ENCODE measurements around the gene SYCP2.

DNA sequence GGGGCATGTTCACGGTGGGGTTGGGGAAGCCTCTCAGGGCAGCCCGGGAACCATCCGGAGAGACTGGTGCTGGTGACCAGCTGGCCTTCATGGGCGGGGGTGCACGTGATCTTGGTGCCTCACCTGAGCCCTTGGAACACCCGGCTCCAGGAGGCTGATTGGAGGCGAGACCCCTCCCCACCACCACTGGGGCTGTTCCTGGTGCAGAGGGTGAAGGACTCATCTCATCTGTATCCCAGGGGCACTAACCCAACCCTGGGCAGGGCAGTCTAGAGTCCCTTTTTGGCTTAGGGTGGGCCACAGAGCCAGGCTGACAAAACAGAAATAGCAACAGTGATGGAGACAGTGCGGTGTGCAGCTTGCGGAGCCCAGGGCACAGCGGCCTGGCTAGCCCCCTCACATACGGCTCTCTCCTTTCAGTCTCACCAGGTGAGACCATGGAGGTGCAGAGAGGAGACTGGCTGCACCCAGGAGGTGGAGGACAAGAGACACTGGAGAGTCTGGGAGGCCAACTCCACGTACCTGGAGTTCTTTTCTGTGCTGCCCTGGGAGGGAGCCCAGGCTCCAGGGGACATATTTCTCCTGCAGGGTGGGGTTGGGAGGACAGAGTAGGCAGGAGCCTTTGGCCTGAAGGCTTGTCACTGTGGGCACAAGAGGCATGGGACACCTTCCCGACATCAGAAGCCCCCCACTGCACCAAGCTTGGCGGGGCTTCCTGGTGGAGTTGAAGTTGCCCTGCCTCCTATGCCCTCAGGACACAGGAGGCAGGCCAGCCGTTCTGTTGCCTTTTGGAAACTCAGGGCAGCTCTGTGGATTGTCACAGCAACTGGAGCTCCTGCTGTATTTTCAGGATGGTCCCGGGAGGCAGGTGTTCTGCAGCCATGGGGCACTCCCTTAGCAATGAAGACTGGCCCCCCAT is 106.0 kb downstream of the SYCP2 start:
- TF ChIP-seq, protein P1, sequence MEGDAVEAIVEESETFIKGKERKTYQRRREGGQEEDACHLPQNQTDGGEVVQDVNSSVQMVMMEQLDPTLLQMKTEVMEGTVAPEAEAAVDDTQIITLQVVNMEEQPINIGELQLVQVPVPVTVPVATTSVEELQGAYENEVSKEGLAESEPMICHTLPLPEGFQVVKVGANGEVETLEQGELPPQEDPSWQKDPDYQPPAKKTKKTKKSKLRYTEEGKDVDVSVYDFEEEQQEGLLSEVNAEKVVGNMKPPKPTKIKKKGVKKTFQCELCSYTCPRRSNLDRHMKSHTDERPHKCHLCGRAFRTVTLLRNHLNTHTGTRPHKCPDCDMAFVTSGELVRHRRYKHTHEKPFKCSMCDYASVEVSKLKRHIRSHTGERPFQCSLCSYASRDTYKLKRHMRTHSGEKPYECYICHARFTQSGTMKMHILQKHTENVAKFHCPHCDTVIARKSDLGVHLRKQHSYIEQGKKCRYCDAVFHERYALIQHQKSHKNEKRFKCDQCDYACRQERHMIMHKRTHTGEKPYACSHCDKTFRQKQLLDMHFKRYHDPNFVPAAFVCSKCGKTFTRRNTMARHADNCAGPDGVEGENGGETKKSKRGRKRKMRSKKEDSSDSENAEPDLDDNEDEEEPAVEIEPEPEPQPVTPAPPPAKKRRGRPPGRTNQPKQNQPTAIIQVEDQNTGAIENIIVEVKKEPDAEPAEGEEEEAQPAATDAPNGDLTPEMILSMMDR (IDR thresholded peaks at IDR 0.05): no peak
- TF ChIP-seq EZH2 (IDR thresholded peaks at IDR 0.05) (no peak), EZH2phosphoT487 (IDR thresholded peaks at IDR 0.05) (no peak)

Data from neural progenitor cell (in vitro differentiated cells).